Sigmoid colon (tissue), 7 donors: ENCODE results near the gene TRUB2. TPM values are rescaled to one million over a fixed set of nuclear protein-coding genes. Genes with fewer than 3 reads are reported as not detected.

Experiments used
- DNase-seq: peaks from one replicate; pipeline ENCODE4 v3.0.0-alpha.2; 2019
- H3K27ac ChIP-seq, 4 donors: fragments of 200-600 bp; sonication (generic); one replicate each; pipeline ENCODE4 v1.5.1; 2016 to 2019; ENCODE audit warnings: mild to moderate bottlenecking in 1 of 4
- H3K27me3 ChIP-seq, 3 donors: fragments of 200-600 bp; sonication (generic); one replicate each; pipeline ENCODE4 v1.5.1; 2019; ENCODE audit warnings: mild to moderate bottlenecking in 1 of 3
- H3K36me3 ChIP-seq, 4 donors: fragments of 200-600 bp; sonication (generic); one replicate each; pipeline ENCODE4 v1.5.1; 2016 to 2019
- H3K4me1 ChIP-seq, 4 donors: fragments of 200-600 bp; sonication (generic); one replicate each; pipeline ENCODE4 v1.5.1; 2017 to 2019
- H3K4me3 ChIP-seq, 4 donors: fragments of 200-600 bp; sonication (generic); one replicate each; pipeline ENCODE4 v1.5.1; 2017 to 2019; ENCODE audit warnings: mild to moderate bottlenecking in 2 of 4, moderate library complexity in 1 of 4
- H3K9me3 ChIP-seq, 4 donors: fragments of 200-600 bp in 3 of 4; sonication (generic) in 3 of 4; one replicate each; pipeline versions ENCODE4 v1.5.1 to v1.6.1; 2013 to 2019
- EP300 ChIP-seq, 4 donors: sonication (generic); formaldehyde crosslinking; IDR thresholded peaks; one replicate each; pipeline ENCODE4 v1.6.1; 2017; ENCODE audit warnings: antibody characterized with exemption in 4 of 4
- POLR2A ChIP-seq, 2 donors: fragments of 450-650 bp; IDR thresholded peaks; one replicate each; pipeline ENCODE4 v1.6.1; 2016; ENCODE audit warnings: antibody characterized with exemption in 2 of 2, mild to moderate bottlenecking in 2 of 2, moderate library complexity in 2 of 2
- POLR2AphosphoS5 ChIP-seq, 4 donors: sonication (generic); formaldehyde crosslinking; IDR thresholded peaks; one replicate each; pipeline ENCODE4 v1.6.1; 2017; ENCODE audit warnings: antibody characterized with exemption in 4 of 4
- WGBS, 2 donors: extraction: QIAGEN DNeasy Blood & Tissue Kit; methylation state at CpG; one replicate each; pipeline ENCODE4 v1.1.7; 2013; 5-methylcytosine and 5-hydroxymethylcytosine counted together
- intact Hi-C: fragments of 100-400 bp; cut with DNase I; formaldehyde crosslinking; loops from one replicate; pipeline ENCODE4 v1.15.1; 2023
- polyA plus RNA-seq, 3 donors: library from polyadenylated mRNA; stranded (reverse); fragments of 200-250 nt; gene quantifications; one replicate each; pipeline ENCODE4 v1.2.3, GENCODE V29; 2013
- total RNA-seq, 4 donors: library from RNA; depleted of rRNA; stranded (reverse); fragments of >200 nt; gene quantifications; one replicate each; pipeline ENCODE4 v1.1.0, GENCODE V29; 2016
- TF ChIP-seq, protein P1 (sequence below), 4 experiments: fragments of 450-650 bp in 3 of 4; fragments of 200-600 bp in 1 of 4; IDR thresholded peaks; one replicate each; pipeline ENCODE4 v1.5.1; 2016 to 2019; ENCODE audit warnings: antibody characterized with exemption in 4 of 4, mild to moderate bottlenecking in 3 of 4, moderate library complexity in 2 of 4
- donor health status: healthy with polysubstance abuse.
- donor health status: Bipolar disorder and iron deficiency.
- donor health status: healthy.

TRUB2 gene
- total and polyA plus RNA-seq, 7 donors, result 7.6 to 20.8 (median 14.1) TPM

DNA sequence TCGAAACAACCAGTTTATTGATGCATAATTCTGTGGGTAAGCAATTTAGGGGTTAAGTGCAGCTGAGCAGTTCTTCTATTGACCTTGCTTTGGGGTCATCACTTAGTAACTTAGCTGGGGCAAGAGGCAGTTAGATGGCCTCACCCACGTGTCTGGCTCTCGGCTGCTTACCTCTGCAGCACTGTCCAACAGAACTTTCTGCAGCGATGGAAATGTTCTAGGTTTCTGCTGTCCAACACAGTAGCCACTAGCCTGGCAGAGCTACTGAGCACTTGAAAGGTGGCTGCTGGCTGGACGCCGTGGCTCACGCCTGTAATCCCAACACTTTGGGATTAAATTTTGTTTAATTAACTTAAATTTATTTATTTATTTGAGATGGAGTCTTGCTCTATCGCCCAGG, 35.8 kb upstream of the TRUB2 start:
- no peak for DNase-seq
- TF ChIP-seq POLR2A (IDR thresholded peaks at IDR 0.05) (no peak), POLR2AphosphoS5 (IDR thresholded peaks at IDR 0.05) (no peak), EP300 (IDR thresholded peaks at IDR 0.05) (no peak)
- TF ChIP-seq, protein P1, sequence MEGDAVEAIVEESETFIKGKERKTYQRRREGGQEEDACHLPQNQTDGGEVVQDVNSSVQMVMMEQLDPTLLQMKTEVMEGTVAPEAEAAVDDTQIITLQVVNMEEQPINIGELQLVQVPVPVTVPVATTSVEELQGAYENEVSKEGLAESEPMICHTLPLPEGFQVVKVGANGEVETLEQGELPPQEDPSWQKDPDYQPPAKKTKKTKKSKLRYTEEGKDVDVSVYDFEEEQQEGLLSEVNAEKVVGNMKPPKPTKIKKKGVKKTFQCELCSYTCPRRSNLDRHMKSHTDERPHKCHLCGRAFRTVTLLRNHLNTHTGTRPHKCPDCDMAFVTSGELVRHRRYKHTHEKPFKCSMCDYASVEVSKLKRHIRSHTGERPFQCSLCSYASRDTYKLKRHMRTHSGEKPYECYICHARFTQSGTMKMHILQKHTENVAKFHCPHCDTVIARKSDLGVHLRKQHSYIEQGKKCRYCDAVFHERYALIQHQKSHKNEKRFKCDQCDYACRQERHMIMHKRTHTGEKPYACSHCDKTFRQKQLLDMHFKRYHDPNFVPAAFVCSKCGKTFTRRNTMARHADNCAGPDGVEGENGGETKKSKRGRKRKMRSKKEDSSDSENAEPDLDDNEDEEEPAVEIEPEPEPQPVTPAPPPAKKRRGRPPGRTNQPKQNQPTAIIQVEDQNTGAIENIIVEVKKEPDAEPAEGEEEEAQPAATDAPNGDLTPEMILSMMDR (IDR thresholded peaks at IDR 0.05), result no peak
- Histone ChIP-seq H3K27ac (no peak overlapping the region), H3K4me3 (no peak overlapping the region), H3K36me3 (peaks cover 4 to 41% (median 18%) of the 10 kb centered on the region in 4 donors), H3K9me3 (no peaks in the 10 kb centered on the region), H3K4me1 (peaks cover 0 to 14% (median 12%) of the 10 kb centered on the region in 4 donors), H3K27me3 (no peaks in the 10 kb centered on the region)
- WGBS, 2 donors, result 85% methylated on average over 8 of the region's 8 CpGs
- intact Hi-C loops, result no loop called here

DNA sequence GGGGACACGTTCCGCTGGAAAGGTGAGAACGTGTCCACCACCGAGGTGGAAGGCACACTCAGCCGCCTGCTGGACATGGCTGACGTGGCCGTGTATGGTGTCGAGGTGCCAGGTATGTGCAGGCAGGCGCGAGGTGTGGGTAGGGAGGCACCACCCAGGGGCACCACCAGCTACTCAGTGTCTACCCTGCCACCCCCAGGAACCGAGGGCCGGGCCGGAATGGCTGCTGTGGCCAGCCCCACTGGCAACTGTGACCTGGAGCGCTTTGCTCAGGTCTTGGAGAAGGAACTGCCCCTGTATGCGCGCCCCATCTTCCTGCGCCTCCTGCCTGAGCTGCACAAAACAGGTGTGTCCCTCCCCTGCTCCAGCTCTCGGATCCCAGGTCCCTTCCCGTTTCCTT, 33.2 kb upstream of the TRUB2 start:
- H3K27ac ChIP-seq, result no peak overlapping the region
- no peak overlapping the region for H3K4me3 ChIP-seq
- peaks cover 5 to 50% (median 24%) of the 10 kb centered on the region in 4 donors for H3K36me3 ChIP-seq
- no peak for DNase-seq
- TF ChIP-seq POLR2A (IDR thresholded peaks at IDR 0.05), result no peak
- TF ChIP-seq, protein P1 (IDR thresholded peaks at IDR 0.05), result no peak
- no peak for TF ChIP-seq EP300 (IDR thresholded peaks at IDR 0.05)
- no peak for TF ChIP-seq POLR2AphosphoS5 (IDR thresholded peaks at IDR 0.05)
- WGBS, 2 donors, result 97% methylated on average over 19 of the region's 19 CpGs
- intact Hi-C loops, result no loop called here
- H3K4me1 ChIP-seq, result no peaks in the 10 kb centered on the region
- no peaks in the 10 kb centered on the region for H3K27me3 ChIP-seq
- H3K9me3 ChIP-seq, result no peaks in the 10 kb centered on the region

GRCh38 chr9:128349772-128350171, 27.5 kb upstream of the TRUB2 start:
- no peak for DNase-seq
- Histone ChIP-seq H3K27ac (no peak overlapping the region), H3K4me1 (no peaks in the 10 kb centered on the region), H3K27me3 (no peaks in the 10 kb centered on the region), H3K36me3 (peaks cover 16 to 80% (median 54%) of the 10 kb centered on the region in 4 donors), H3K4me3 (no peak overlapping the region), H3K9me3 (no peaks in the 10 kb centered on the region)
- TF ChIP-seq EP300 (IDR thresholded peaks at IDR 0.05), result no peak
- TF ChIP-seq, protein P1 (IDR thresholded peaks at IDR 0.05), result no peak
- 95 to 97% methylated on average over 6 of the region's 6 CpGs for WGBS, 2 donors
- intact Hi-C loops, result no loop called here

GRCh38 chr9:128349125-128349524, 26.9 kb upstream of the TRUB2 start:
- no peaks in the 10 kb centered on the region for H3K9me3 ChIP-seq
- no peaks in the 10 kb centered on the region for H3K4me1 ChIP-seq
- H3K36me3 ChIP-seq, result peaks cover 16 to 80% (median 57%) of the 10 kb centered on the region in 4 donors
- 38 to 66% methylated on average over 2 of the region's 2 CpGs for WGBS, 2 donors
- DNase-seq, result no peak
- H3K27me3 ChIP-seq, result no peaks in the 10 kb centered on the region
- TF ChIP-seq POLR2AphosphoS5 (IDR thresholded peaks at IDR 0.05), result no peak
- TF ChIP-seq POLR2A (IDR thresholded peaks at IDR 0.05), result no peak
- TF ChIP-seq, protein P1 (IDR thresholded peaks at IDR 0.05), result no peak
- TF ChIP-seq EP300 (IDR thresholded peaks at IDR 0.05), result no peak
- intact Hi-C loops, result no loop called here
- H3K4me3 ChIP-seq, result no peak overlapping the region
- H3K27ac ChIP-seq, result no peak overlapping the region

DNA sequence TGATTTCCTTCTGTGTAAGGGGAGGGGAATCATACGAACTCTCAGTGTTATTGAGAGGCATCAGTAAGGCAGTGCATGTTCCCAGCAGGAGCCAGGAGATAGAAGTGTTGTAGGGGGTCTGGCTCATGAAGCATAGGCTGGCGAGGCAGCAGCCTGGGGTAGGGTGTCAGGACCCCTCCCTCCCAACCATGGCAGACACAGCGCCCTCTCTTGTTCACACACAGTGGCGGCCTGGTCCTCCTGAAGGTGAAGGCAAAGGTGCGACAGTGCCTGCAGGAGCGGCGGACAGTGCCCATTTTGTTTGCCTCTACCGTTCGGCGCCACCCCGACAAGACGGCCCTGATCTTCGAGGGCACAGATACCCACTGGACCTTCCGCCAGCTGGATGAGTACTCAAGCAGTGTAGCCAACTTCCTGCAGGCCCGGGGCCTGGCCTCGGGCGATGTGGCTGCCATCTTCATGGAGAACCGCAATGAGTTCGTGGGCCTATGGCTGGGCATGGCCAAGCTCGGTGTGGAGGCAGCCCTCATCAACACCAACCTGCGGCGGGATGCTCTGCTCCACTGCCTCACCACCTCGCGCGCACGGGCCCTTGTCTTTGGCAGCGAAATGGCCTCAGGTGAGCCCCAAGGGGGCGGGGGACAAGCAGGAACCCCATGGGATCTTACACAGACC, 22.8 kb upstream of the TRUB2 start:
- H3K9me3 ChIP-seq, result no peaks in the 10 kb centered on the region
- H3K4me3 ChIP-seq, result no peak overlapping the region
- no peak overlapping the region for H3K27ac ChIP-seq
- TF ChIP-seq POLR2A (IDR thresholded peaks at IDR 0.05) (no peak), EP300 (IDR thresholded peaks at IDR 0.05) (no peak)
- TF ChIP-seq, protein P1 (IDR thresholded peaks at IDR 0.05), result no peak
- peaks cover 10 to 77% (median 54%) of the 10 kb centered on the region in 4 donors for H3K36me3 ChIP-seq
- H3K27me3 ChIP-seq, result no peaks in the 10 kb centered on the region
- intact Hi-C loops, result no loop called here
- no peak for DNase-seq
- peaks cover 0 to 13% (median 12%) of the 10 kb centered on the region in 4 donors for H3K4me1 ChIP-seq
- 97% methylated on average over 28 of the region's 28 CpGs for WGBS, 2 donors
